ENCODE results near the gene SLC44A3.

Gene SLC44A3

DNA sequence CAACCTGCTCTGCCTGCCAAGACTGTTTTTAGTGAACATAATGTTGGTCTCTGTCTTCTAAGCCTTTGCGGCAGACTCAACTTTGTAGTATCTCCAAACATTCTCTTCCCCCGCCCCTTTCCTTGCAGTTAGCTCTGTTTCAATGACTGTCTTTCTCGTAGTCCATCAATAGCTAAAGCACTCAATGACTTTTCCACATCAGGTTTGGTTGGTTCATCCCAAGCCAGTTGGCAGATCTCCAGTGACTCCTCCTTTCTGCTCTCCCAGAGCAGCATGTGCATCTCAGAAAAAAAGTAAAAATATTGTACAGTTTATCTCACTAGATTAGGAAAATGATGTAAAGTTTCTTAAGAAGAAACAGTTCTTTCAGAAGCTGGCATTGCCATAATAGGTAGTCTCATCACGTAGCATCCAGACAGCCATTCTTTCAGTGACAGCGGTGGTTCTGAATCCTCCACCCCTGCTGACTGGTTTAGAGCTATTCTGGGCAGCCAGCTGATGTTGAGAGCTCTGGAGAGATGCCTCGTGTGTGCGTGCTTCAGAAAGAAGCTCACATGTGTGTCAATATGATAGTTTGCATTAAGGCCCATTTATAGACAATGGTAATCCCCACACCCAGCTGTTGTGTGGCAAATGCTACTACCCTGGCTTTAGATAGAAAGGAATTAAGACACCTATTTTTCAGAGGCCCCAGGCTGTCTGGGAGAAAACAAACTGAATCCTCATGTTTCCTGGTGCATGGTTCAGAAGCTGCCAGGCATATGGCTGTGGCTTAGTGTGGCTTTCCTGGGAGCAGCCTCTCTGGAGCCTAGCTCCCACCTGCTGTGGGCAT, 53.6 kb downstream of the SLC44A3 start:
- no peak for DNase-seq

DNA sequence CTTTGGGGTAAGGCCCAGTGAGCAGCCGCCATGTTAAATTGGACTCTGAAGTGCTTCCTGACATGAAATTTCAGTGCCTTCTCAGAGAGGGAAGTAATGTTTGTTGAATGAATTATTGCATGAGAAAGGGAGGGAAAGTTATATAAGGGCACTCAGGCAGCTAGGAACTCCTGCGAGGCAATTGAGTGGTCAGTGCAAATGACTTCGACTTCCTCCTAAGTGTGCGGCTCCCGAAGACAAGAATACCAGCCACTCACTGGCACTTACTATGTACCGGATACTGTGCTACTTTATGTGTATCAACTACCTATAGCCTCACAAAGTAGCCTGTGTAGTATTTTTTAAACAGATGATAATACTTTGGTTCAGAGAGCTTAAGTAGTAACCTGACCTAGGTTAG, 54.3 kb downstream of the SLC44A3 start:
- no peak for DNase-seq

DNA sequence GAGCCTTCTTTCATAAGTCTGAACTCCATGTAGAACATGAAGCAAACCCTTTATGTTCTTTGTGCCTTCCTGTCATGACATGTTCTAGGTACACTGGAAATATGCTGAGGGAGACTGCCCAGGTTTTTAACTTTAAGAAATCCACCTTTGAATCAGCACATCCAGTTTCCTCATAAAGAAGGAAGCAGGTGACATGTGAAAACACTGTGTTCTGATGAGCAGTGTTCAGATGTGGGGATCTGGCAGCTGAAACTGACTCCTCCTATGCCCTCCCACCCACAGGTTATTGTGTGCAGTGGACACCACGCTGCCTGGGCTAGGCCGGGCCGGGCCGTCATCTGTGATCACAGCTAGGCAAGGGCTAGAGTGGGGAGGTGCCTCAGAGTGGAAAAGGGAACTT, 55.6 kb downstream of the SLC44A3 start:
- DNase-seq, result peak; percentile 28 to 62 (median 50)

DNA sequence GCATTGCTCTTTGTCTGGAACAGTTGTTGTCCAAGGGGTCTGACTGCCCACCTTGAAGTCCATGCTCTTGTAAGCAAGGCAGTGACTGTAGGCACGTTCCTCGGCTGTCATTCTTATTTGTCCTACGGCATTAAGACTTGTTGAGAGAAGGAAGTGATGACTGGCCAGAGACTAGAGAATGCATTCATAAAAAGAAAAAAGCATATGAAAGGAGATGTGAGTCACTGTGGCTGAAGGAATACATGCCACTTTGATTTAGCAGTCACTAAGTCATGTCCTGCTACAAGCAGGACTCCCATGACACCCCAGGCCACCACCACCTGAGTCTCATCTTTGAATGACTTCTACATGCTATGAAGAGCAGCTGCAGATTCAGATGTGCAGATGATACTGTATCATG, 56.2 kb downstream of the SLC44A3 start:
- DNase-seq, result peak in 1 of 4 experiments; percentile 15

DNA sequence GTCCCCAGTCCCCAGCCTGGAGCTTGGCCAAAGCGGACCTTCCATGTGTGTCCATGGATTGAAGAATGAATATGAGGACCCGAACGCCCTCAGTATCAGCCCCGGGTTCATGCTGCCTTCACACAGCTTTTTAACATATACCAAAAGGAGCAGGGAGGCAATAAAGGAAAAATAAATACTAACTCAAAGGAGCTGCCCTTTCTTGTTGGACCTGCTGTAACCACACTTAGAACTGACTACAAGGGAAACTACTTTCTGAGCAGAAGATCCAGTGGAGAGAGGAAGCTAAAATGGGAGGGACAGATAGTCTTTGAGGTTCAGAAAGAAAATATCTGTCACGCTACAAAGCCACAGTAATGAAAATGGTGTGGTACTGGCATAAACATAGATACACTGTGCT, 58.2 kb downstream of the SLC44A3 start:
- DNase-seq, result no peak

DNA sequence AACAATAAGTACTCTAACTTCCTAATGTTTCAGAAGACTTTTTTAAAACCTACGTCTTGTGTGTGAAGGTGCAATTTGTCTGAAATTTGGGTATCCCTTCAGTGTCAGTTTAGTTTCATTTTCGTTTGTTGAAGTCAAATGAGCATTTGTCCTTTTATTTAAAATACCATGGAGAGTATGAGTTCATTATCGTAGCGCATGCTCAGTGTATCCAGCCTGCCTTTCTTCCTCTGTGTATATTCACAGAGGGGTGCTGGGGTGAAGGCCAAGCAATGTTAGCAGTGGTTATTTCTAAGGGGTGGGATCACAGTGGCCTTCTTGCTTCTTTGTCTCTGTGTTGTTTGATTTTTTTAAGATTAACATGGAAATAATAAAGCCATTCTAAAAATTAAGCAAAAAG, 63.5 kb downstream of the SLC44A3 start:
- DNase-seq, result peak in 2 of 4 experiments; percentile 5 to 7

DNA sequence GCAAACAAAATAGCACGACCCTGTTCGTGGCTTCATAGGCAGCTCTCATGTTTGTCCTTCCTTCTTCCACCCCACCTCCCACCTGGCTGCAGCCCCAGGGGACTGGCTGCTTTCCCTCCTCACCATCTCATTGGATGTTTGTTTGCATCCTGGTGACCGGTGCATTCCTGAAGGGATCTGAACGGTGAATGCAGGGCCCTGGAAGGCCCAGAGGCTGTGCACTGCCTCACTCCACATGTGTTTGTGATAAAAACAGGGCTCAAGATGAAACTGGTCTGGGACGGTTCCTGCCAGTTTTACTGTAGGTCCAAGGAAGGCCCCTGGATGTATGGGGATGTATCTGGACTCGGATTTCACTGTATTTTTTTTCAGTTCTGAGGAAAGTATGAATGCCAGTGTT, 63.9 kb downstream of the SLC44A3 start:
- no peak for DNase-seq

DNA sequence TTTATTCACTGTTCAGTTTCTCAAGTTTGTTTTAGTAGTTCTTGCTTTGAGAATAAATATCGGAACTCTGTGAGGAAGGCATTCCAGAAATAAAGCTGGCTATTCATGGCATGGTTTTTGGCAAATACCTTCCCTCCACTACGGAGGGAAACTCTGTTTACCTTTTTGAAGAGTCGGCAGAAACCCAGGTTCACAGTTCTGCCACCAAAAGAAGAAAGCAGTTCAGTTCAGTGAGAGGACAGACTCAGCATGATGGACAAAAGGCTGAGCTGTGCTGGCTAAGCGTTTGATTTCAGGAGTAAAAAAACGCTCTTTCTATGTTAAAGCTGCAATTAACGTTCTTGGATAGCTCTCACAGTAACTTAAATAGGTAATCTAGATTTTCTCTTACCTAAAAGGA, 64.3 kb downstream of the SLC44A3 start:
- DNase-seq, result no peak

DNA sequence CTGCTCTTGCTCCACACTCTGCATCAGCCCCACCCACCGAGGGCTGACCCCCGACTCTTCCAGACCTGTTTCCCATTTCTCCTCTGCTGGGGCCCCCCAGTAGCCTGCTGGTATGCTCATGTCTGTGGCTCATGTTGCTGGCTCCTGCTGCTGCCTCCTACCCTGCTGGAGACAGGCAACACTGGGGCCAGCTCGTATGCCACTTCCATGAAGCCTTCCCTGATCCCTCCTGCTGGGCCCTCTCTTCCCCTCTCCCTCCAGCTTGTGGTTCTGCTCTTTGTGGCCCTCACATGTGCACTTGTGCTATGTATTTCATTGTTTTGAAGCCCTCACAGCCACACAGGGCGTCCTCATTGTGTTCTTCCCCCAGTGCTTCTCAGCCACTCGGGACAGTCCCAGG, 66.2 kb downstream of the SLC44A3 start:
- no peak for DNase-seq

DNA sequence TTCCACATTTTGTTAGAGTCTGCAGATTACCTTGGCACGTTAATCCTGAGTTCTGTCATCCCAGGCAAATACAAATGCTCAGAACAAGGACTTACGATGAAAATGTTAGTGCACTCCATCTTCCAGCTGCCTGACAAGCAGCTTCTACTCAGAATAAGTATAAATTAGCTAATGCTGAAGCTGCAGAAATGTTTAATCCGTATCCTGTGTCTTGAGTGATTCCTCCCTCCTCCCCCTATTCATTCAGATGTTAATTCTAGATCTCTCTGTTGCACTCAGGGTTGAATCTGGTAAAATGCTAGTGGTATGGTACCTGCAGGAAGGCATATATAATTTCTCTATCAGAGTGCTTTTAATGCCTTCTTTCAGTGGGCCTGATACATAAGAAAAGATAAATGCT, 66.9 kb downstream of the SLC44A3 start:
- DNase-seq, result no peak

DNA sequence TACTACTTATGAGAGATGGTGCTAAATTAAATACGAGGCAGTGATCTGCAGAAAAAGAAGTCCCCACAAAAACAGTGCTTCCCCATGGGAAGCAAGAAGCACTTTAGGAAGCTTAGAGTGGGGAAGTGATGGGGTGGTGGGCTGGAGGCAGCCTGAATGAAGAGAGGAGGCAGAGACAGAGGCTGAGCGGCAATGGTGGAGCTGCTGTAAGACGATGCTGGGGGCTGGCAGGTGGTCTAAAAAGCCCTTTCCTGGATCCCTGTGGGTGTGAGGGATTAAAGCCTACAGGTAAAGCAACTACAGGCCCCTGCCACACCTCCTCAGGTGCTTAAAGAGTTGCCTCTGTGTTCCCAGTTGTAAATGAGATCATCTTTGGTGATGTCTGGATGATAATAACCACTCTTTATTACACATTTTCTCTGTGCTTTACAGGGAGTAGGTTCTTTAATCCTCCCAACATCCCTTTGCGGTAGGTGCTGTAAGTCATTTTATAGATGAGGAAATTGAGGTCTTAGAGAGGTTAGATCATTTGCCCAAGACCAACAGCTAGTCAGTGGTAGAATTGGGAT, 67.5 kb downstream of the SLC44A3 start:
- DNase-seq, result no peak

DNA sequence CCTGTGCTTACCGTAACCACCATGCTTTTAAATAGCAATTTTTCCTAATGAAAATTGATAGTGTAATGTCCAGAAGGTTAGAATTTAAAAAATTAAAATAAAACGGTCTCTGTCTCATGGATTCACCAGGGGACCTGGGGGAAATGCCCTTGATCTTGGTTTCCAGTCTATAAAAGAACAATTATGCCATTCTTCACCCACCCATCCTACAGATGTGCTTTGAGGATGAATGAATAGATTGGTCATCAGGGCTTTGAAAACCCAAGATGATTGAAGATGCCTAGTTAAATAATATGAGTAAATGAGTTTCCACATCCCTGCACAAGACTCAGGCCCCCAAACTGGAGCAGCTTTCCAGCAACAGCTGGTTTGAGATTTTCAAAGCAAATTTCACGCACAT, 68.0 kb downstream of the SLC44A3 start:
- DNase-seq, result no peak

DNA sequence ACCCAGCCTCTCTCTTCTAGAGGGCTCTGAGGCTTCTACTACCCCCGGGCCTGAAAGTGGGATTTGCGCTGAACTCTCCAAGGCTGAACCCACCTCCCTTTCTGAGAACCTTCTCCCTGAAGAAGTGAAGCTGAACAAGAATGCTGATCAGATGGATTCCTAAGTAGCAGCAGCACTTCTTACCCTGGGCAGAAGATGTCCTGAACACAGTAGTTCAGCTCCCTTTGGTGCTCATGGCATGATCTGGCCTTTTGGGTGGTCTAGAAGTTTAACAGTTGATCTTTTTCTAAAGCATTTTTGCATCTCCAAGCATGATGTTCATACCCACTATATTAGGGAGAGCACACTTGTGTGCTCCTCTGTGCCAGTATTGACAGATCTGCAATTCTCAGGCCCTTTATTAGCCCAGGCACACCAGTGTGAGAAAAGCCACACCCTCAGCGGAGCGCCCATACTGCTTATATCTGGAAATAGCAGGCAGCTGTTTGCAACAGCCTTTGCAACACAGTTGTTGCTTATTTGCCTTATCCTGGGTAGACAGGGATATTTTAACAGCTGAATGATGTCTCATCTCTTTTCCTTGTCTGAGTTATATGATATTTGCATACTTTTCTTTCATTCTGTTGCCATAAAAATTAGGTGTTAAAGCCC, 72.6 kb downstream of the SLC44A3 start:
- no peak for DNase-seq

DNA sequence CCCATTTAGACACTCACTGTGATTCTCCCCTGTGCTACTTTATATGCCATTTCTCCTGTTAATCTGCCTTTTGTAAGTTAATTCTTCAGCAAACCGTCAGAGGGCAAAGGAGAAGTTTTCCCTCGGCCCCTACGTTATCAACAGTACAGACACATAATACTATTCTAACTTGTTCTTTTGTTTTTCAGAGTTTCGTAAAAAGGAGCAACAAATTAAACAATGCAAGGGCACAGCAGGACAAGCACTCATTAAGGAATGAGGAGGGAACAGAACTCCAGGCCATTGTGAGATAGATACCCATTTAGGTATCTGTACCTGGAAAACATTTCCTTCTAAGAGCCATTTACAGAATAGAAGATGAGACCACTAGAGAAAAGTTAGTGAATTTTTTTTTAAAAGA, 74.5 kb downstream of the SLC44A3 start:
- no peak for DNase-seq

DNA sequence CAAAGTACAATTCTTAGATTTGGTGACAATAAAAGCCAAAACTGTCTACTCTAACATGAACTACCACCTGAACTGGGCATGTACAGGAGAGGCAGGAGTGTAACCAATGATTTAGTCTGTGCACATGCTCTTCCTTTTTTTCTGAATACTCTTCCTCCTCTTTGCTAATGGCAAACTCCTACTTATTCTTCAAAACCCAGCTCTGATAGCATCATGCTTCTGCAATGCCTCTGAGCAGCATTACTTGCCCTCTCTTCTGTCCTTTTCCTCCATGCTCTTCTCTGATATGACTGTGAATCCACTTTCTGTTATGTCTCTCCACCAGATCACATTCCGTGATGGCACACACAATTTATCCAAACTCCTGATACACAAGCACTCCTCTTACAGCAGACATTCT, 75.4 kb downstream of the SLC44A3 start:
- DNase-seq, result no peak

DNA sequence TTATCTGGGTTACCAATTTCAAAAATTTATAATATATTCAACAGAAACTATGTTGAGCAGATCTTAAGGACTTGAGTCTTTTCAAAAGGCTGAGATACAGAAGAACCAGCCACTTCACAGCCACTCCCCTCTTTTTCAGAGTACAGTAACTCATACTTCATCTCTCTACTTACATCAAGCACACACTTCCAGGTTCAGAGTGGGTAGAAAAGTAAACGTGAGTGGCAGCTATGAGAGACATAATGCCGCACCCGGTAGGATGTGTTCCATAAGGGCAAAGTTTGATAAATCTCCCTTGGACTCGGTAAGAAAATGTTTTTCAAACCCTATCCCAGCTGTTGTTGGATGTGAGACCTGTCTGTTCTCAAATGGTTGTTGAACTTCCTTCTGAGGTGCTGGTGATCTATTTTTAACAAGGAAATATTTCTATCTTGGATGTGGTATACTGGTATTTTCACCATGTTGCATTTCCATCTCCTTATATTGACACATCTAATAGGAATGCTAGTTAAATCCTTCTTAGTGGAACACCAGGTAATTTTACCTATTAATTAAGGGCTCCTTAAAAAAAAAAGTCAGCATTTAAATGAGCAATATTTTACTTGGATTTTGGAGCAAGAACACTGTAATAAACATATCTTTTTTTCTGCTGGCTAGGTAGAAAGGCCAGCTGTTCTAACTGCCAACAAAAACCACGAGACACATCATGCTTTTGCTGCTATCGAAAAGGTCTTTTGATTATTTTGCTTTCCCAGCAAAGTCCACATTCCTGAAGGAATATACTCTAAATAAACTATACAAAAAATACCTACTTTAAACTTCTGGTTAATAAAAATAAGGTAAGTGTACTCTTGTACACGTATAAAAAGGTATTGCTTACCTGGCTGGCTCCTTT, 78.6 kb downstream of the SLC44A3 start:
- DNase-seq, result no peak

DNA sequence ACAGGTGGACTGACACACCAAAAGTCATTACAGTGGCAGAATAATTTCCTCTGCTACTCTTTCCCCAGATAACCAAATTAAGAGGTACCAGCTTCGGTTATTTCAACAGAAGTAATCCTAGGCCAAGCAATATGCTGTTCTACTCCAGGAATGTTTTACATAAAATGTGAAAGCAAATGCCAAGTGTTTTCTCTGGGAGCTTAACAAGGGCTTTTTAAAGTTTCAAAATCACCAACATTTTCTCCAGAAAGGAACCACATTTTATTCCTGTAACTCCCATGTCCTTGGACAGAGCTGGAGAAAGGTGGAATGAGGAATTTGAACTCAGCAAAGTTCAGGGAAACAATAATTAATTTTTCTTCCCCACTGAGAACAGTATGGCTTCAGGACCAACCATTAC, 79.6 kb downstream of the SLC44A3 start:
- DNase-seq, result no peak

DNA sequence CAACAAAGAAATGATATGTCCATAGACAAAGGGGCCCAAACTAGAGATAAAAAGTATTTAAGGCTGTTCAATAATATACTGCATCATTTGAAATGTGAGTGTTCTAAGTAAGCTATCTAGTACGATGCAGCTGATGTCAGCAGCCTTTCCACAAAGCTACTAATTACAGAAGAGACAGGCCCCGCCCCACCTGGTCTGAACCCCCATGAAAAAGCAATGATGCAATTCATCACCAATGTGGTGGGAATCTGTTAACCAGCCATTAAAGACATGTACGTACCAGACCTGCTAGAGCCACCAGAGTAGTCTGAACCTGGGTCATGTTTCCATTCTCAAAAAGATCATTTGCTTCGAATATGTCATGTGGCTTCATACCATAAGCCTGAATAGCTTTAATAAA, 81.7 kb downstream of the SLC44A3 start:
- no peak for DNase-seq

DNA sequence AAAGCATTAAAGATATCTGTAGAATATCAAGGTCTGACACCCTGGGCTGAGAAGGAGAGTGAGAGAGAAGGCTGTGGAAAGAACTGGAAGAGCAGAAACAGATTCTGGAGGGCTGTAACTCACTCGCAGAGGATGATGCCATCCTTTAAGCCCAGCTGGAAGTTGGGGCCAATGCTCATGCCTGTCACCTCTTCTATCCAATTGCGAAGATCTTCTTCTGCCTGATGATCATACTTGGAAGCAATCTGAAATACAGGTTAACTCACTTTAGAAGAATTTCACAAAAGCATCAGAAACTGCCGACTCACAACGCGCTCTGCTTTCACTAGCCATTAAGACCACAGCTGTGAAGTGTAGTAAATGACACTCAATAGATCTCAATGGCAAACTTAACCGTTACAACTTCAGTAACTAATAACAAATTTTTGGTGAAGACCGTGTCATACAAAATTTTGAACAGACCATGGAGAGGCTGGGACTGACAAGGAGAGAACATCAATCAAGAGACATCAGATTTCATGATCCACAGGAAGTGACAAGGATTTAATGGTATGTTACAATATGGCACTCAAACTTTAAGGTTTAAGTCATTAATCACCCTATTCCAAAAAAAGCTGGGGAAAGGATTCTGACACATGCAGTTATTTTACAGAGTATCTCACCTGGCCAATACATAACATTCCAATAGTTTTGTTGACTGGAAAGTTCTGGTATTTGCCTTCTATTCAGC, 83.3 kb downstream of the SLC44A3 start:
- no peak for DNase-seq

DNA sequence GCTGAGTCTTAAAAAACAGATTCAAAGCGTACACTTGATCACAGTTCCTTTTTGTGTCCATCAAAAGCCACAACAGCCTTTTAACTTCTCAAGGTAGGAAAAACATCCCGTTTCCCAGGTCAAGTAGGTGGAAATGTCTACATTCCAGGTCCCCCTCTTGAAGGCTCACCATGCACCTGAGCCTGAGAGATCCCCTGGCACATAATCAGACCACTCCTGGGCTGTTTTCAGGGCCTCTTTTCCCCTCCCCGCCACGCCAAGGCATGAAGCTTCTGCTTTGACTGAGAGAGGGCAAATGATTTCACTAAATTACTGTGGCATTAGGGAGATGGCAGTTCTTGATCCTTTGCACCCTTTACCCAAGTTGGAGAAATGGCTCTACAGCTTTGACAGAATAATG, 85.0 kb downstream of the SLC44A3 start:
- DNase-seq, result no peak

DNA sequence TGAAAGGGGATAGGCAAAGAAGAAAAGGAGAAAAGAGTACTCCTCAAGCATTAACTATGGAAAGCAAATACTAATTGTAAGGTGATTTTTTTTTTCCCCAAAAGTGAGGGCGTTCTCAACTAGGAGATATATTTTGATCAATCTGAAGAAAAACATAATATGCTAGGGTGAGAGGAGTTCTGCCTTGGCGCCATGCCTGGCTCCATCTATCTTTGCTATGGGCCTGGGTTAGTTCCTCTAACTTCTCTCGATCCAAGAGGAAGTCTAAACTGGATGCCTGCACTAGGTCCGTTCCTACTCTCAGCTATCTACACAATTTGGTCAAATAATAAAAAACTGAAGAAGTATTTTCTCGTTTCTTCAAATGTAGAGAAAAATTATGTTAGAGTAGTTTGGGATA, 86.2 kb downstream of the SLC44A3 start:
- DNase-seq, result peak in 2 of 4 experiments; percentile 8 to 16

DNA sequence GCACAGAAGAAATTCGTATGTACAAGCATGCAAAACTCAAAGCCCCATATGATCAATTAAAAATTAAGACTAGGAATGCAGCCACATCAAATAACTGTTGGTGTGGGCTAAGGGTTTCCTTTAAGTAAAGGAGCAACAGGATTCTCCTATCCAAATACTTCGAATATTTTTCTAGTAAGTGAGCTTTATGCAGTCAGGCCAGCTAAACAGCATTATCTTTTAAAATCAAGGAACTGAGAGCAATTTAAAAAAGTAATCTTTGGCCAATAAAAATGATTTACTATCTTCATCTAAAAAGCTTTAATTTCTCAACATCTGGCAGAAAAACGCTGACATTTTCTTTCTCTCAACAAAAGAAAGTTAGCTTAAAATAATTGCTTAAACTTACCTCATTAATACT, 87.0 kb downstream of the SLC44A3 start:
- no peak for DNase-seq

Data from suppressor macrophage (primary cell).